Stimulated activated CD8-positive, alpha-beta memory T cell treated with anti-CD3 and anti-CD28 coated beads, Interleukin-15, amount 100 ng/mL, for 1 hour (primary cell): ENCODE data around the gene MUC5B.

Source experiments
- DNase-seq: peaks from one replicate; pipeline ENCODE4 v3.0.0-alpha.2; 2020; ENCODE audit warnings: low read depth

Gene MUC5B

GRCh38 chr11:1300569-1301187, 77.8 kb downstream of the MUC5B start:
- DNase-seq, result no peak

DNA sequence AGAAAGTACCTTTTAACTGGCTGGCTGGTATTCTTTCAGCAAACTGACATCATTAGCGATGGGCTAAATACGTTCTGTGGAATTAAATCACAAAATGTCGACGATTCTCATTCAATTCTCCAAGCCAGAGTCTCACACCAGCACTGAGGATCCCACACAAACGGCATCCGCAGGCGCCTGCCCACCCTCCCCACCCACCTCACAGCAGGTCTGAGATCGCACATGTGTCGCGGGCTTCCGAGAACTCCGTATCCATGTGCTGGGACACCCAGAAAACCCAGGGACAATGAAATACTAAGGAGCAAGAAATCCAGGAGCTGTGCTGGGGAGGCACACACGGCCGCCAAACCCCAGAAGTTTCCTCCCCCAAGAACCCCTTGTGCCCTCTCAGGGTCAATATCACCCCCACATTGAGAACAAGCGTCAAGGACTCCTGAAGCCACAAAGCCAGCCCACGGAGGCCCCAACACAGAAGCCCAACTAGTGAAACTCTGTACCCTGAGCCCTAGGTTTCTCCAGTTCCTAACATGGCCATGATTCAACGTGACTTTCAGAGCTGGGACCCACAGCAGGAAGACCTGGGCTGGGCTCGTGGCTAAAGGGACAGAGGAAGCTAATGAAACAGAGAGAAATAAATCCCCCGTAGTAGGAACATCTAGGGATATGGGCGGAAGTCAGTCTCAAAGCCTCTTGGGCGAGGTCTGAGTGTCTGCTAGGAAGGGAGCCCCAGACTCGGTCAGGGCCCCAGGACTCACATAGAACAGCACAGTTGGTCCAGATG, 78.5 kb downstream of the MUC5B start:
- DNase-seq, result no peak

DNA sequence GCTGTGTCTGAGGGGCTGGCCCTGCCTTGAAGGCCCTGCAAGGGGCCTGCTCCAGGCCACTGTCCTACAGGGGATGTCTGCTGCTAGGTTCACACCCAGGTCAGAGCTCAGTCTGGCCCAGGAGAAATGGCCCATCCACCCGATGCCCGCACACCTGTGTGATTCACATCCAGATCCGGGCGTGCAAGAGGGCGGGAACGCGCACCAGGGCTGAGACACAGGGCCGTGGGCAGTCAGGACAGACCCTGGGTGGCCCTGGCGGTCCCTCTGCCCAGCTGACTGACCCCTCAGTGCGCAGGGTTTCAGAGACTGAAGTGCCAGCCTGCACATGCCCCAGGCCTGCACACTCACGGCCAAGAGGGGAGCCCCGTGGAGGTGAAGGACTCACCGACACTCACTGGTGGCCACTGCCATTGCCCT, 79.2 kb downstream of the MUC5B start:
- no peak for DNase-seq

GRCh38 chr11:1302461-1303125, 79.7 kb downstream of the MUC5B start:
- no peak for DNase-seq

DNA sequence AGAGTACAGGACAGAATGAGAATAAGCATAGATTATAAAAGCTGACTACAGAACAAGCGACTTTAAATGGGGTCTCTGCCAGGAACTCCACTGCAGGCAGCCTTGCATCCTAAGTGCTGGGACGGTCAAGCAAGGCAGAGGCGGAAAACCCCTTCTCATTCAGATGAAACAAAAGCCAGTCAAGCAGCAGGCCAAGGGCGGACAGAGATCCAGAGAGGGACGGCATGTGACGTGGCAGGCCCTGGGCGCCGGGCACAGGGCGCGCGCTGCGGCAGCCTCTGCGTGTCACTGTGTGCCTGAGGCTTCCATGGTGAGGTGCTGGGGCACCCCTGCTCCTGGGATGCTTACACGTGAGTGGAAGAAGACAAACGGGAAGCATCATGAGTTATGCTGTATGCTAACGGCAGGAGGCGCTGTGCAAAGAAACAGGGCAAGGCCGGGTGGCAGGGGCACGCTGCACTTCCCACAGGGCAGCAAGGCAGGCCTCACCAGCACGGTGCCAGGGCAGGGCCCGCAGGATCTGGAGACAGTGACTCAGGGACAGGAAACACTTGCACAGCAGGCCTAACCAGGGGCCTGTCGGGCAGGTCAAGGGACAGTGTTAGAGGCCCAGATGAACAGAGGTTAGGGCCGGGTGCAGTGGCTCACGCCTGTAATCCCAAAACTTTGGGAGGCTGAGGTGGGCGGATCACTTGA, 80.4 kb downstream of the MUC5B start:
- no peak for DNase-seq

DNA sequence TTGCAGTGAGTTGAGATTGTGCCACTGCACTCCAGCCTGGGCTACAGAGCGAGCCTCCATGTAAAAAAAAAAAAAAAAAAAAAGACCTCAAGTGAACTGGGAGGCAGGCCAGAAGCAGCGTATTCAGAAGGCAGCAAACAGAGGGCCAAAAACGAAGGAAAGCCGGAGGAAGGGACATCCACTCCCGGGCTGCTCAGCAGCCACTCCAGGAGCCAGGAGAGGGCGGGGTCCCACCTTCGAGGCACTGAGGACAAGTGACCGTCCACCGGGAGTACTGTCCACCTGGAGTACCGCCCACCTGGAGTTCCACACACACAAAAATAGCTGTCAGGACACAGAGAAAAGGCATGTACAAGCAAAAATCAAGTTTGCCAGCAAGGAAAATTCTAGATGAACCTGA, 81.1 kb downstream of the MUC5B start:
- no peak for DNase-seq

DNA sequence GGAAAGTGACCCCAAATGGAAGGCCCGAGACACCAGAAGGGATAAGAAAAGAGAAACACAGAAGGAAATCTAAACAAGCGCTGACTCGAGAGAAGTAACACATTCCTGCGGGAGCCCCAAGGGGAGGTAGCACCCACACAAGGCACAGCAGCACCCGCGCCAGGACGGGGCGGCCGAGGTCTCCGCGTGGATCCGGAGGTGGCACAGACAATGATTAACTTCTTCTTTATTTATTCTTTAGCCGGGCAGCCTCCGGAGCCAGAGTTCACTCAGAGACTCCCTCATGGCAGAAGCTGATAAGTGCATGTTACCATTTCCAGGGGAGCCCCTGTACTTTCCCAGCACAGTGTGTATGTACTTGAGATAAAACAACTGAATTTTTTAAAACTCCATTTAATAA, 81.5 kb downstream of the MUC5B start:
- no peak for DNase-seq

- DNase-seq, result no peak
These were observed 82.2 kb downstream of the MUC5B start for GRCh38 chr11:1305063-1305495.

DNA sequence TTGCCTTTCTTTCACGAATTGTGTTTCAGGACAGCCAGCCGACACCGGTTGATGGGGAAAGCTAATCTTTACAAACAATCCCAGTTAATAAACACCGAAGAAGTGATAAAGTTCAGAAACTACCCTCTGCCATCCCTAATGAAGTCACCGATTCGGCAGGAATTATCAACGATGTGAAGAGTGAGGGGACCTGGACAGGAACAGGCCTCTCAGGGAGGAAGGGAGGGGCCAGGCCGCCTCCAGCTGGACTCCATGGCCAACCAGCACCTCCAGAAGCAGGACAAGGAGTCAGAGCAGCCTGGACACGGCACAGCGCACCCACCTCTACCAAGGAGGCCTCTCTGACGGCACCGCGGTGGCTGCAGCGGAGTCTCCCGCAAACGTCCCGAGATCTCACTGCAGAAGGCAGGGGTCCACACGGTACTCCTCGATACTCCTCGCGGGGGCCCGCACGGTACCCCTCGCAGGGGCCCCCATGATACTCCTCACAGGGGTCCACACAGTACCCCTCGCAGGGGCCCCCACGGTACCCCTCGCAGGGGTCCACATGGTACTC, 82.7 kb downstream of the MUC5B start:
- DNase-seq, result no peak

- DNase-seq, result no peak
These were observed 83.6 kb downstream of the MUC5B start for GRCh38 chr11:1306186-1307162.

DNA sequence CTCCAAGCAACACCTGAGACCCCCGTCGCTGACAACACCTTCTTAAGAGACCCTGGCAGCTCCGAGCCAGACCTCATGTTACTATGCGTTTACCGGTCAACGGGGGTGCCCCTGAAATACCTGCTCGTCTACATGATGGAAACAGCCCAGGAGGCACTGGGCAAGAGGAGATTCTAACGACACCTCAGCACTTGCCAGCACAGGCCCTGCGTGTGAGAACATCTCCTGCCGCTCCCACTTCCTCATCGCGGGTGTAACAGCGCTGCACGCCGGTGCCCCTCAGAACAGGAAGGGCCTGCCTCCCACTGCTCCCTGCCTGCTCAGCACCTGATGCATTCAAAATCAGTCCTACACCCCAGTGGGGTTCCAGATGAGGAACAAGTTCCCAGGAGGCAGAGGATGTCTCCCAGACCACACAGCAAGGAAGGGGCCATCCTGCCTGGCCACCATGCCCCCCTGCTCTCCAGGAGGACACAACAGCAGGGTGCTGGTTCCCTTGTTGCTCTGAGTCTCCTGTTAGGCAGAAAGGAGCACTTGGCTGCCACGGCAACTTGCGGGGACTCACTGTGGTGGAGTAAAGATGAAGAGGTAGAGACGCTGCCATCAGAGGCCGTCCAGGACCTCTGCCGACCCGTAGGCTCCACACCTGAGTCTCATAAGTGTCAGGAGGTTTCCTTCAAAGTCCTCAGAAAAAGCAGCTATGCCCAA, 84.5 kb downstream of the MUC5B start:
- DNase-seq, result no peak

DNA sequence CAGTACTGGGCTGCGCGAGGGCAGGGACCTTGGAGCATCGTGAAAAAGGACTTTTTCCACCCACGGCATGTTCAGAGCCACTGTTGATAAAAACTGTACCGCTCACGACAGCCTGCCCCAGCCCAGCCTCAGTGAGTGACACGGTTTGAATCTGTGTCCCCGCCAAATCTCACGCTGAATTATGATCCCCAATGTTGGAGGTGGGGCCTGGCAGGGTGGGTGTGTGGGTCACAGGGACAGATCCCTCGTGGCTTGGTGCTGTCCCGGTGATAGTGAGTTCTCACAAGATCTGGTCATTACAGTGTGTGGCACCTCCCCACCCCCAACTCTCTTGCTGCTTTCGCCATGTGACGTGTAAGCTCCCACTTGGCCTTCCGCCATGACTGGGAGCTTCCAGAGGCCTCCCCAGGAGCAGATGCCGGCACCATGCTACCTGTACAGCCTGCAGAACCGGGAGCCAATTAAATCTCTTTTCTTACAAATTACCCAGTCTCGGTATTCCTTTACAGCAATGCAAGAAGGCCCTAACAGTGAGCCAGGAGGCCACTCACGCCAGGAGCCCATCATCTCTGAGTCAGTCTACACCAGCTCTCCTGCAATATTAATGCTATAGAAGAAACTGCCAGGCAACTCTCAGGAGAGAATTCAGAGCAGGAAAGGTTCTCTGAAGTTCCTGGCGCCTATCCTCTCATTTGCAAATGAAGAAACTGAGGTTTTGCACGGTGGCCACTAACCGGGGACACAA, 85.3 kb downstream of the MUC5B start:
- DNase-seq, result no peak

DNA sequence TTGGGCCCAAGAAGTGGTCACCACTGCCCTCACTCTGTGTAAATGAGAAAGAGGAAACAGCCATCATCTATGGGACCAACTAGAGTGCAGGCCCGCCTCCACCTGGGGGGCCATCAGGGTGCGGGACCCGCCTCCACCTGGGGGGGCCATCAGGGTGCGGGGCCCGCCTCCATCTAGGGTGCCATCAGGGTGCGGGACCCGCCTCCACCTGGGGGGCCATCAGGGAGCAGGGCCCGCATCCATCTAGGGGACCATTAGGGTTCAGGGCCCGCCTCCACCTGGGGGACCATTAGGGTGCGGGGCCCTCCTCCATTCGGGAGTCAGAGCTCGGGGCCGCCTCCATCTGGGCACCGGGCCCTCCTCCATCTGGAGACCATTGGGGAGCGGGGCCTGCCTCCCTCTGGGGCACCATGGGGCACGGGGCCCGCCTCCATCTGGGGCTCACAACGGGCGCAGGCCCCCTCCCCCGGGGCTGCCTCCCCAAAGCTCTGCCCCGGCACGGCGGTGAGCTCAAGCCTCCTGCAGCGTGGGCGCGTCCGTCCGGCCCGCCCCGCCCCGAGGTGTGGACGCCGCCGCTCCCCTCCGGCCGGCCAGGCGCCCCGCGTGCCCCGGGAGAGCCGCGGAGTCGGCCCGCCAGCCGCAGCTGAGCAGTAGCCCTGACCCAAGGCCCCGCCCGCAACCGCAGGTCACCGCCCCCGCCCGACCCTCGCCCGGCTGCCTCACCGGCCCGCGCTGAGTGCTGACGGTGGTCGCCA, 86.1 kb downstream of the MUC5B start:
- DNase-seq, result no peak

- DNase-seq, result peak; percentile 95
These were observed 86.8 kb downstream of the MUC5B start, which contains the start of gene TOLLIP for GRCh38 chr11:1309498-1310317. Gene TOLLIP, minus strand, starts transcription at chr11:1309632. Its CDS starts 134 bp downstream, at chr11:1309498.

- no peak for DNase-seq
These were observed 87.4 kb downstream of the MUC5B start for GRCh38 chr11:1310318-1310687.

DNA sequence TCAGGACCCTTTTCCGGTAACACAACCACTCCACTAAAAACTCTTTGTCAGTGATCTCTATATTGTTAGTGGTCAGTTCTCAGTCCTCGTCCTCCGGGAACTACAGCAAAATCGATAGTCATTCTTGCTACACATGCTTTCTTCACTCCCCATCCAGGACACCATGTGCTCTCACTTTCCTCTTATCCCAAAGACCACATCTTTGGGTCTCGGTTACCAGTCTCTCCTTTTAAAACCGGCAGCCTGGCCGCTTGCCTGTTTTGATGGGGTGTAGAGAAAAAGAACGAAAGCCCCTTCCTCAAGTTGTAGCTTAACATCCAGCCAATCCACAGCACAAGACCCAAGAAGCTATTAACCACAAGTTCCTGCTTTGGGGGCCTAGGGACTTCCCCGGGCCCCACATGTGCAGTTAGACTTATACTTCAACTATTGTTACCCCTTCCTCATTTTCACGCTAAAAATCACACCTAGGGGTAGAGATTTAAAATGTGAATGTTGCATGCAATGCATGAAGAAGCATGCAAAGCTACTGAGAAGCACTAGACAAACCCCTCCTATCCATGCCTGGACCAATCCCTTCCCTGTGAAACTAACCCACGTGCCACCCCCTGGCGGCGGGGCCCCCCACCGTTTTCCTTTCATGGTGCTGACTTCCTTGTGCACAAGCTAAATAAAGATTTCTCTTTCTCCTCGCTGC, 88.1 kb downstream of the MUC5B start:
- no peak for DNase-seq
